Gastrocnemius medialis (tissue), 4 donors: Measurements from ENCODE around the gene TWSG1.

Experiments
- CTCF ChIP-seq, 5 experiments: fragments of 450-650 bp in 3 of 5; fragments of 200-600 bp in 2 of 5; sonication (generic) in 2 of 5; IDR thresholded peaks in 4 of 5; conservative IDR thresholded peaks in 1 of 5; 1 replicate in 4 of 5; 2 replicates in 1 of 5; pipeline ENCODE4 v1.5.1; 2016 to 2019; ENCODE audit warnings: antibody characterized with exemption in 5 of 5, mild to moderate bottlenecking in 3 of 5, moderate library complexity in 3 of 5
- POLR2A ChIP-seq, 2 donors: fragments of 450-650 bp; IDR thresholded peaks; one replicate each; pipeline ENCODE4 v1.6.1; 2017; ENCODE audit warnings: antibody characterized with exemption in 2 of 2, mild to moderate bottlenecking in 2 of 2, moderate library complexity in 2 of 2

GRCh38 chr18:9293948-9294347 is 40.6 kb upstream of the TWSG1 start:
- TF ChIP-seq POLR2A (IDR thresholded peaks at IDR 0.05) (no peak), CTCF (IDR thresholded peaks at IDR 0.05 in 4 of 5, conservative IDR thresholded peaks at IDR 0.05 in 1 of 5) (no peak)
